Hematopoietic multipotent progenitor cell treated with erythropoietin and hydrocortisone succinate and interleukin-3 and kit ligand, for 6 days (in vitro differentiated cells): Measurements from ENCODE around the gene TTC21A.
"Not testable (repeated sequence)": the region's sequence is repeated elsewhere in the genome, so short reads cannot be mapped to it uniquely, and the experiment has no call there.

Experiments
- DNase-seq: peaks from one replicate; pipeline ENCODE4 v3.0.0-alpha.2; 2015

The TTC21A gene

GRCh38 chr3:39153977-39154279 lies 46.4 kb downstream of the TTC21A start:
- no peak for DNase-seq

GRCh38 chr3:39154280-39155021 lies 47.0 kb downstream of the TTC21A start:
- DNase-seq, result no peak

GRCh38 chr3:39156421-39156820 lies 48.9 kb downstream of the TTC21A start:
- DNase-seq, result no peak

- no peak for DNase-seq
These were observed 49.9 kb downstream of the TTC21A start for GRCh38 chr3:39157359-39157758.

GRCh38 chr3:39158148-39158715 lies 50.8 kb downstream of the TTC21A start:
- DNase-seq, result no peak

- DNase-seq, result no peak
These were observed 56.9 kb downstream of the TTC21A start for GRCh38 chr3:39164414-39164813.

- DNase-seq, result no peak
These were observed 58.0 kb downstream of the TTC21A start for GRCh38 chr3:39165518-39165917.

GRCh38 chr3:39166134-39166710 lies 58.7 kb downstream of the TTC21A start:
- DNase-seq, result no peak

GRCh38 chr3:39166932-39167532 lies 59.6 kb downstream of the TTC21A start:
- DNase-seq, result peak; percentile 67

- no peak for DNase-seq
These were observed 60.8 kb downstream of the TTC21A start for GRCh38 chr3:39168156-39168780.

GRCh38 chr3:39169712-39170111 lies 62.2 kb downstream of the TTC21A start:
- no peak for DNase-seq

- DNase-seq, result no peak
These were observed 63.0 kb downstream of the TTC21A start for GRCh38 chr3:39170461-39170860.

GRCh38 chr3:39170877-39171276 lies 63.4 kb downstream of the TTC21A start:
- DNase-seq, result not testable (repeated sequence)

- DNase-seq, result no peak
These were observed 64.4 kb downstream of the TTC21A start for GRCh38 chr3:39171860-39172259.

GRCh38 chr3:39173318-39174125 lies 66.0 kb downstream of the TTC21A start:
- no peak for DNase-seq

GRCh38 chr3:39176025-39176714 lies 68.7 kb downstream of the TTC21A start:
- DNase-seq, result no peak

- peak; percentile 94 for DNase-seq
These were observed 70.3 kb downstream of the TTC21A start for GRCh38 chr3:39177708-39178332.

GRCh38 chr3:39178553-39178952 lies 71.1 kb downstream of the TTC21A start:
- DNase-seq, result no peak

GRCh38 chr3:39180183-39180545 lies 72.7 kb downstream of the TTC21A start:
- no peak for DNase-seq

- peak; percentile 97 for DNase-seq
These were observed 73.3 kb downstream of the TTC21A start for GRCh38 chr3:39180546-39181346.
